Left lobe of liver (tissue), 2 donors: Measurements from ENCODE around the gene CDK4. TPM values are rescaled to one million over a fixed set of nuclear protein-coding genes. Genes with fewer than 3 reads are reported as not detected.

Source experiments
- ATAC-seq: fragments of 200-7000 bp; cut with Tn5 transposase; one replicate; pipeline ENCODE4 v1.9.1; 2020; ENCODE audit warnings: mild to moderate bottlenecking, moderate library complexity
- DNase-seq: peaks from one replicate; pipeline ENCODE4 v3.0.0-alpha.2; 2020; ENCODE audit warnings: low spot score
- total RNA-seq: library from RNA; stranded (reverse); gene quantifications from one replicate; pipeline ENCODE4 v1.2.1, GENCODE V29; 2021
- donor health status: DM: no; HTN: no; CAD: no; lungs with moderate emphysema.
- donor health status: DM: no; HTN: yes; CAD: no.

The CDK4 gene
- total RNA-seq, 1 donor from 2014 or later: 30.8 TPM

GRCh38 chr12:57741413-57741789, 10.7 kb downstream of the CDK4 start:
- DNase-seq: no peak
- ATAC-seq: no peak

GRCh38 chr12:57740656-57741412, 11.3 kb downstream of the CDK4 start:
- ATAC-seq (no peak), DNase-seq (no peak)

GRCh38 chr12:57739914-57740538, 12.1 kb downstream of the CDK4 start:
- no peak for ATAC-seq
- no peak for DNase-seq

- DNase-seq: no peak
- ATAC-seq: no peak
Measured at GRCh38 chr12:57739387-57739786, 12.7 kb downstream of the CDK4 start.

- DNase-seq: no peak
- ATAC-seq: no peak
Measured at GRCh38 chr12:57738661-57739237, 13.4 kb downstream of the CDK4 start, which contains the start of gene AGAP2. Gene AGAP2 (minus strand): TSS chr12:57738742. CDS start chr12:57738246, 496 bp downstream.

GRCh38 chr12:57737467-57738460, 14.3 kb downstream of the CDK4 start:
- DNase-seq (no peak), ATAC-seq (peak; percentile 13)

GRCh38 chr12:57736741-57737466, 15.2 kb downstream of the CDK4 start:
- DNase-seq: no peak
- ATAC-seq: no peak

- DNase-seq: no peak
- peak; percentile 37 for ATAC-seq
Measured at GRCh38 chr12:57735952-57736740, 16.0 kb downstream of the CDK4 start.

GRCh38 chr12:57735198-57735855, 16.8 kb downstream of the CDK4 start:
- ATAC-seq: peak; percentile 51
- DNase-seq: no peak

GRCh38 chr12:57734591-57734990, 17.5 kb downstream of the CDK4 start:
- DNase-seq (no peak), ATAC-seq (no peak)

GRCh38 chr12:57733928-57734327, 18.2 kb downstream of the CDK4 start:
- DNase-seq (no peak), ATAC-seq (no peak)

- ATAC-seq: no peak
- no peak for DNase-seq
Measured at GRCh38 chr12:57732726-57733593, 19.1 kb downstream of the CDK4 start.

GRCh38 chr12:57732270-57732669, 19.8 kb downstream of the CDK4 start:
- no peak for ATAC-seq
- DNase-seq: no peak

- DNase-seq (no peak), ATAC-seq (no peak)
Measured at GRCh38 chr12:57731411-57732080, 20.6 kb downstream of the CDK4 start.

- DNase-seq: no peak
- no peak for ATAC-seq
Measured at GRCh38 chr12:57730336-57731067, 21.6 kb downstream of the CDK4 start.

GRCh38 chr12:57729321-57729844, 22.7 kb downstream of the CDK4 start:
- no peak for DNase-seq

More at GRCh38 chr12:57729321-57729844, 22.7 kb downstream of the CDK4 start:
- ATAC-seq: no peak
